ENCODE data around the gene FKBP9. TPM values are rescaled to one million over a fixed set of nuclear protein-coding genes. Genes with fewer than 3 reads are reported as not detected.

Gene FKBP9
- total RNA-seq, 1 experiment from 2014 or later = 303 TPM

Other genes starting within 250 kb of the FKBP9 start
- gene KBTBD2, start 65.7 kb upstream of the FKBP9 start, total RNA-seq (2014; rRNA removed) = 47.6 and 54.1 TPM in 2 replicates
- gene NT5C3A, start 105.3 kb downstream of the FKBP9 start, total RNA-seq (2014; rRNA removed) = 35.9 and 40.1 TPM in 2 replicates
- gene RP9, start 152.0 kb downstream of the FKBP9 start, total RNA-seq (2014; rRNA removed) = 12.7 and 18.5 TPM in 2 replicates
- gene BBS9, start 172.1 kb downstream of the FKBP9 start, total RNA-seq (2014; rRNA removed) = 7.3 and 12.2 TPM in 2 replicates

Data from LHCN-M2 (cell line).